HFFc6 (cell line): ENCODE results near the gene HNF1B. TPM values are rescaled to one million over a fixed set of nuclear protein-coding genes. Genes with fewer than 3 reads are reported as not detected.
A peak's percentile ranks its signal among the peaks of the same experiment; 100 is the strongest.

Experiments used
- DNase-seq: peaks from one replicate; pipeline ENCODE4 v3.0.0-alpha.2; 2018
- H3K27ac Mint-ChIP-seq: 2 replicates; pipeline ENCODE4 v1.8.0; 2020; ENCODE audit warnings: mild to moderate bottlenecking, mixed read lengths
- H3K27me3 Mint-ChIP-seq: 2 replicates; pipeline ENCODE4 v1.8.0; 2021; ENCODE audit warnings: mild to moderate bottlenecking, moderate library complexity, mixed read lengths; ENCODE audit not compliant: insufficient read depth
- H3K36me3 Mint-ChIP-seq: 2 replicates; pipeline ENCODE4 v1.8.0; 2021; ENCODE audit warnings: low read depth, mixed read lengths
- H3K4me1 Mint-ChIP-seq: 2 replicates; pipeline ENCODE4 v1.8.0; 2020; ENCODE audit warnings: low read depth, mixed read lengths
- H3K4me3 Mint-ChIP-seq: 2 replicates; pipeline ENCODE4 v1.8.0; 2020; ENCODE audit warnings: mild to moderate bottlenecking, moderate library complexity, mixed read lengths
- H3K9me3 Mint-ChIP-seq: 2 replicates; pipeline ENCODE4 v1.8.0; 2020; ENCODE audit warnings: mild to moderate bottlenecking, mixed read lengths
- total RNA-seq, 6 experiments: library from RNA; stranded (reverse); fragmentation: NEBNext Ultra II Directional; extraction: Animal tissue kit (Norgen Biotek cat#: 25700); gene quantifications; 2 replicates in 1 of 6; 3 replicates in 5 of 6; pipeline ENCODE4 v1.2.3, GENCODE V29; 2021
- TF ChIP-seq, protein P1 (sequence below): fragments of 200-600 bp; sonication (generic); IDR thresholded peaks from 2 replicates; pipeline ENCODE4 v1.5.0; 2021; ENCODE audit warnings: antibody characterized with exemption, mild to moderate bottlenecking

The HNF1B gene
- total RNA-seq, 6 experiments from 2014 or later = not detected

DNA sequence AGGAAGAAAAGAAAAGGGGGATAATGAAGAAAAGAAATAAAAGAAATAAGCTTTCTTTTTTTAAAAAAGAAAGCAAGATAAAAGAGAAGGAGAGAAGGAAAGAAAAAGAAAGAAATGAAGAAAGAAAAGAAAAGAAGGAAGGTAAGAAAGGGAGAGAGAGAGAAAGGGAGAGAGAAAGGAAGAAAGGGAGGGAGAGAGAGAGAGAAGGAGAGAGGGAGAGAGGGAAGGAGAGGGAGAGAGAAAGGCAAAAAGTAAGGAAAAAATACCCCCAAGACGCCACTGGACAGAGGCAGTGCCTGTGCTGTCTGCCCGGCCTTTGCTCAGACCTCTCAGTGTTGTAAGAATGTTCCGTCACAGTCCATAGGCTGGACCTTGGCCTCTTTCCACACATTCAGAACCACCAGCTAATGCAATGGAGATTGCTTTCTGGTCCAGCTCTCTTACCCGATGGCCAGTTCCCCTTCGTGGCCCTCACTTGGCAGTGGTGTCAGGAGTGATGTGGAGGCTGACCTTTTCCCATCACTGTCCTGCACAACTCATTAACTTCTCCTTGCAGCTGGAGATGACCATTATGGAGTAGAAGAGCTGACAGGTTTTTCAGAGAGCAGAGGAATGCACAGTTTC lies 14.3 kb upstream of the HNF1B start:
- no peak overlapping the region for H3K4me3 Mint-ChIP-seq
- no peaks in the 10 kb centered on the region for H3K9me3 Mint-ChIP-seq
- DNase-seq = no peak
- TF ChIP-seq, protein P1, sequence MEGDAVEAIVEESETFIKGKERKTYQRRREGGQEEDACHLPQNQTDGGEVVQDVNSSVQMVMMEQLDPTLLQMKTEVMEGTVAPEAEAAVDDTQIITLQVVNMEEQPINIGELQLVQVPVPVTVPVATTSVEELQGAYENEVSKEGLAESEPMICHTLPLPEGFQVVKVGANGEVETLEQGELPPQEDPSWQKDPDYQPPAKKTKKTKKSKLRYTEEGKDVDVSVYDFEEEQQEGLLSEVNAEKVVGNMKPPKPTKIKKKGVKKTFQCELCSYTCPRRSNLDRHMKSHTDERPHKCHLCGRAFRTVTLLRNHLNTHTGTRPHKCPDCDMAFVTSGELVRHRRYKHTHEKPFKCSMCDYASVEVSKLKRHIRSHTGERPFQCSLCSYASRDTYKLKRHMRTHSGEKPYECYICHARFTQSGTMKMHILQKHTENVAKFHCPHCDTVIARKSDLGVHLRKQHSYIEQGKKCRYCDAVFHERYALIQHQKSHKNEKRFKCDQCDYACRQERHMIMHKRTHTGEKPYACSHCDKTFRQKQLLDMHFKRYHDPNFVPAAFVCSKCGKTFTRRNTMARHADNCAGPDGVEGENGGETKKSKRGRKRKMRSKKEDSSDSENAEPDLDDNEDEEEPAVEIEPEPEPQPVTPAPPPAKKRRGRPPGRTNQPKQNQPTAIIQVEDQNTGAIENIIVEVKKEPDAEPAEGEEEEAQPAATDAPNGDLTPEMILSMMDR = no peak
- no peak overlapping the region for H3K27ac Mint-ChIP-seq
- H3K27me3 Mint-ChIP-seq = peaks cover 17% of the 10 kb centered on the region
- H3K4me1 Mint-ChIP-seq = no peaks in the 10 kb centered on the region; the same call in 1 of the 2 replicates
- no peaks in the 10 kb centered on the region for H3K36me3 Mint-ChIP-seq

- Mint-ChIP-seq H3K27ac (no peak overlapping the region), H3K9me3 (no peaks in the 10 kb centered on the region), H3K27me3 (peaks cover 3% of the 10 kb centered on the region; the same call in 1 of the 2 replicates), H3K4me1 (peaks cover 26% of the 10 kb centered on the region), H3K36me3 (no peaks in the 10 kb centered on the region), H3K4me3 (no peak overlapping the region)
- TF ChIP-seq, protein P1 = no peak
- DNase-seq = no peak
Observed at GRCh38 chr17:37756051-37756450, 11.2 kb upstream of the HNF1B start.

GRCh38 chr17:37755455-37755854 lies 10.6 kb upstream of the HNF1B start:
- H3K4me1 Mint-ChIP-seq = peaks cover 26% of the 10 kb centered on the region
- H3K36me3 Mint-ChIP-seq = no peaks in the 10 kb centered on the region
- H3K4me3 Mint-ChIP-seq = no peak overlapping the region
- no peak overlapping the region for H3K27ac Mint-ChIP-seq
- DNase-seq = no peak
- TF ChIP-seq, protein P1 = no peak
- peaks cover 3% of the 10 kb centered on the region; the same call in 1 of the 2 replicates for H3K27me3 Mint-ChIP-seq
- no peaks in the 10 kb centered on the region for H3K9me3 Mint-ChIP-seq

- DNase-seq = no peak
- TF ChIP-seq, protein P1 = no peak
- no peaks in the 10 kb centered on the region for H3K9me3 Mint-ChIP-seq
- H3K4me1 Mint-ChIP-seq = peaks cover 26% of the 10 kb centered on the region
- no peak overlapping the region for H3K4me3 Mint-ChIP-seq
- no peaks in the 10 kb centered on the region for H3K36me3 Mint-ChIP-seq
- no peaks in the 10 kb centered on the region; the same call in 1 of the 2 replicates for H3K27me3 Mint-ChIP-seq
- H3K27ac Mint-ChIP-seq = no peak overlapping the region
Observed at GRCh38 chr17:37754363-37754762, 9.5 kb upstream of the HNF1B start.

- peak; percentile 90 for DNase-seq
- peaks cover 2% of the 10 kb centered on the region; the same call in 1 of the 2 replicates for H3K27me3 Mint-ChIP-seq
Observed at GRCh38 chr17:37752482-37752881, 7.6 kb upstream of the HNF1B start.

More at GRCh38 chr17:37752482-37752881, 7.6 kb upstream of the HNF1B start:
- Mint-ChIP-seq H3K36me3 (no peaks in the 10 kb centered on the region), H3K9me3 (no peaks in the 10 kb centered on the region), H3K4me1 (peaks cover 26% of the 10 kb centered on the region), H3K4me3 (peak overlapping the region; percentile 64), H3K27ac (peak overlapping the region; percentile 89)
- TF ChIP-seq, protein P1 = no peak
